Stimulated activated CD4-positive, alpha-beta T cell treated with anti-CD3 and anti-CD28 coated beads, Interleukin-2, amount 100 ng/mL, for 4 hours (primary cell): ENCODE data around the gene LRRC70.
"Not testable (repeated sequence)": the region's sequence is repeated elsewhere in the genome, so short reads cannot be mapped to it uniquely, and the experiment has no call there.

Source experiments
- DNase-seq: peaks from one replicate; pipeline ENCODE4 v3.0.0-alpha.2; 2020; ENCODE audit warnings: low read depth

The LRRC70 gene

GRCh38 chr5:62607615-62608014, 29.0 kb downstream of the LRRC70 start:
- DNase-seq, result no peak

DNA sequence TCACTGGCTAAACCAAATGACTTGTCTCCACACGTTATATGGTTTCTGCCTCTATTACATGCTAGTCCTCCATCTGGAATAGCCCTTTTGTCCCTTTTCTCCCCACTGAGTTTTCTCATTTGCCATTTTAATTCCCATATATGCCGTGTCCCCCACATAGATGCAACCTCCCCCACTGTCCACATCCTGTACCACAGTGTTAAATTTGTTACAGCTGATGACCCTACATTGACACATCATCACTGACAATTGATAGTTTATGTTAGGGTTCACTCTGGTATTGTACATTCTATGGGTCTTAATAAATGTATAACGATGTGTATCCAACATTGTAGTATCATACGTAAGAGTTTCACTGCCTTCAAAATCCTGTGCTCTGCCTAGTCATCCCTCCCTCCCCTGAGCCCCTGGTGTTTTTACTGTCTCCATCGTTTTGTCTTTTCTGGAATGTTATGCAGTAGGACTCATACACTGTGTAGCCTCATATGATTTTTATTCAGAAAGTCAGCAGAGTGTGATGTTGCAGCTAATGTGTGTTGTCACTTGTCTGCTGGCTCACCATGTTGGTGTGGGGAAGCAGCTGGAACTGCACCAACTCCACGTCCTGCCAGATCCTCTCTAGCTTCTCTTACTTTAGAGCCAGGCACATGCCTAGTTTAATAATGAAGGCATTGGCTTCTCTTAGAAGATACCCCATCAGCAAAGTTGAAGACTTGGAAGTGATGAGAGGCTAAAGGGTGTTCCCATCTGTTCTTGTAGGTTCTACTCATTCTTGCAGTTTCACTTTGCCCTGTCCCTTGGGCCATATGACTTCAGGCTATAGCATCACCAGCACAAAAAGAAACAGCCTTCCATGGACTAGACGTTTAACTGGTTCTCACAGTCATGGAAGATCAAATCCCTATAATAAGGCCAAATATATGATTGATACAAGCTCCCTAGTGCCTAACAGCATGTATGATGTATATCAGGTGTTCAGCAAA, 30.2 kb downstream of the LRRC70 start:
- DNase-seq, result no peak

- DNase-seq, result no peak
Observed at GRCh38 chr5:62614355-62614754, 35.7 kb downstream of the LRRC70 start.

- no peak for DNase-seq
Observed at GRCh38 chr5:62616615-62617277, 38.1 kb downstream of the LRRC70 start.

DNA sequence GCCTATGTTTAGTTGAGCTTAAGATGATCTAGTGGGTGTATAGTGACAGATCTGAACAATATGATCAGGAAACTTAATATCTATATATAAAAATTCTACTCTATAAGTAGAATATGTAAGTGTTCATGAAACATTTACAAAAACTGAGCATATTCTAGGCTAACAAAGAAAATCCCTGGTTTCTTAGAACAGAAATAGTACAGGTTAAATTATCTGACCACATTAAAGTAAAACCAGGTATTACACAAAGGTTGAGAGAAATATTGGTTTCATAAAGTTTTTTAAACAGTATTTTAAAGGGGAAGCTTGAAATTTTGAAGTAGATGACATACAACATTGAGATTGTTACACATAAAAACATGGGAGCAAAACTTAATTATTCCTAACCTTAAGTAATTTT, 39.3 kb downstream of the LRRC70 start:
- no peak for DNase-seq

- DNase-seq, result no peak
Observed at GRCh38 chr5:62620761-62621160, 42.1 kb downstream of the LRRC70 start.

GRCh38 chr5:62621280-62621679, 42.7 kb downstream of the LRRC70 start:
- no peak for DNase-seq

- DNase-seq, result no peak
Observed at GRCh38 chr5:62623271-62623670, 44.7 kb downstream of the LRRC70 start.

DNA sequence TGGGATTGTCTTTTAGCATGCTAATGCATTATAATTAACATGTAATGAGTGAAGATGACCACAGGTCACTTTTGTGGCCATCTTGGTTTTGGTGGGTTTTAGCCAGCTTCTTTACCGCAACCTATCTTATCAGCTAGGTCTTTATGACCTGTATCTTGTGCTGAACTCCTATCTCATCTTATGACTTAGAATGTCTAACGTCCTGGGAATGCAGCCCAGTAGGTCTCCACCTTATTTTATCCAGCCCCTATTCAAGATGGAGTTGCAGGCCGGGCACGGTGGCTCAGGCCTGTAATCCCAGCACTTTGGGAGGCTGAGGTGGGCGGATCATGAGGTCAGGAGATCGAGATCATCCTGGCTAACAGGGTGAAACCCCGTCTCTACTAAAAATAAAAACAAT, 45.8 kb downstream of the LRRC70 start:
- not testable (repeated sequence) for DNase-seq

DNA sequence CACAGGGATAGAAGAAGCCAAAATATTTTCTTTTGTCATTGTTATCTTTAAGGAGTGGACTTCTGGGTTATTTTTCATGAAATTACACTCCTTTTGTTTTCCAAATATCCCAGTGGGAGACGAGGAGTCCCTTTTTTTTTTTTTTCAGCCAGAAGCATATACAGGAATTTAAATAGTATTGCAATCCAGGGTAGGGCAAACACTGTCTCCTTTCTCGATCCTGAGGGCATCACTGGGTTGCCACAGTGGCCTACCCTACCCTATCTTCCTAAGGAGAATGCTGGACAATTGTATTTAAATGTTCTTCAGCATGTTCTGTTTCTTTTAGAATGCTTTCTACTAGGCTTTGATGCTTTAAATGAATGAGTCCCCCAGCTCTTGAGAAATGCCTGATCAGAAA, 47.9 kb downstream of the LRRC70 start:
- no peak for DNase-seq

DNA sequence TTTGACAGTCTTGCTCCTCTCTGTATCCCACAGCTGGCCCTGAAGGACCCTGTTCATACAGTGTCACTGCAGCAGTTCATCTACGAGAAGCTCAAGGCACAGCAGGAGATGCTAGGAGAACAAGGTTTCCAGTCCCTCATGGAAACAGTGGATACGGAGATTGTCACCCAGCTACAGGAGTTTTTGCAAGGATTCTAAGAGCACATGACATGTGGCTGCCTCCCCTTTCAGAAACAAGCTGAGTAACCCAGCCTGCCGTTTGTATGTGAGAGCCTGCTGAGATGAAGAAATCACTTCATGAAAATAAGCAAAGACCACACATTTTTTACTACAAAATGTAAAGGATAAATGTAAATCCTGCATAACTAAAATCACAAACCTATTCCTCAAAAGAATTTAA, 48.5 kb downstream of the LRRC70 start:
- DNase-seq, result no peak

- DNase-seq, result no peak
Observed at GRCh38 chr5:62627901-62628300, 49.3 kb downstream of the LRRC70 start.
